Keratinocyte (primary cell): Measurements from ENCODE around the gene TSHZ3.

Experiments
- CTCF ChIP-seq, 3 experiments: IDR thresholded peaks in 1 of 3; conservative IDR thresholded peaks in 1 of 3; optimal IDR thresholded peaks in 1 of 3; 2 replicates in 2 of 3; 3 replicates in 1 of 3; pipeline versions ENCODE3 to v1.5.1; 2011; ENCODE audit warnings: low read length in 3 of 3, mild to moderate bottlenecking in 3 of 3, moderate library complexity in 2 of 3, control low read depth in 1 of 3, inconsistent platforms in 1 of 3; ENCODE audit not compliant: insufficient read depth in 2 of 3; ENCODE audit errors: extremely low read depth in 1 of 3
- EZH2 ChIP-seq: IDR thresholded peaks from one replicate; pipeline ENCODE4 v1.6.1; 2012; ENCODE audit warnings: inconsistent platforms, mild to moderate bottlenecking, low read length, moderate library complexity

- no peak for TF ChIP-seq CTCF (optimal IDR thresholded peaks at IDR 0.05 in 1 of 3, IDR thresholded peaks at IDR 0.05 in 1 of 3, conservative IDR thresholded peaks at IDR 0.05 in 1 of 3; ENCODE audit: extremely low read depth in 1 of 3, insufficient read depth in 2 of 3, low read length in 3 of 3)
- TF ChIP-seq EZH2 = no peak
These were observed 79.7 kb downstream of the TSHZ3 start for GRCh38 chr19:31269425-31270127.
